Islet of Langerhans (tissue), 1 donor: ENCODE measurements around the gene HOXC13.

Source experiments
- FAIRE-seq: peaks from one replicate; lab custom pipeline; 2011; peaks lifted over from hg19 to GRCh38; lab: Jason Lieb, UNC

Gene HOXC13

DNA sequence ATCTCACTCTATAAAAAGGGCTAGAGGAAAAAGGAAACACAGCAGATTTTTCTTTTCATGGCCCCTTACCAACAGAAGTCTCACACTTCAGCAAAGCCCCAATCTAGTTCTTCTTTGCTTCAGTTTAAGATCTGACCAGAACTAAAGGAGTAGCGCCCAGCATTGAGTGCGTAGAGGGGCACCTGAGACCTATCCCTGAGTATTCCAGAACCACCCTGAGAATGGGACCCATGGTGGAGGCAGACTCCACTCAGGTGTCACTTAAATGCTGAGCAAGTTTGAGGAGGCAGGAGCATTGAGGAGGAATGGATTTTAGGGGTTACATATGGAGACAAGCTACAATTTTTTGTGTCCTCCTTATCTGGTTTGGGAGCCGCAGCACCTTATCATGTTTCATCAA lies 32.5 kb downstream of the HOXC13 start:
- no peak for FAIRE-seq

DNA sequence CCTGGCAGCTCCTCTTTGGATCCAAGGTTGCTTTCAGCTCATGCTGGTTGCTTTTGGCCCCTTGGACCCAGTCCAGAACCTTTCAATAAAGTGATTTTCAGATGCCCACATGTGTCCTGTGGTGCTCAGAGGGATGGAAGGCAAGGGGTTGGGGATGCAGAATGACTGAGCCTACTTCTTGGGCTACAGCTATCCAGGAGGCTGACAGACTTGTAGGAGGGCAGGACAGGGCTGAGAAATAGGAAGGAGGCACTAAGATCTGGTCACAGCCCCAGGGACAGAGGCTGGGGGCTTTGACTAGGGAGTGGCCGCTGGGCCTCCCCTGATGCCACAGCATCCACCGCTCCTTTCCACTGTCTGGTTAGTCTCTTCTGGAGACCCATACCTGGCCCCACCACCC lies 33.1 kb downstream of the HOXC13 start:
- FAIRE-seq, result no peak

DNA sequence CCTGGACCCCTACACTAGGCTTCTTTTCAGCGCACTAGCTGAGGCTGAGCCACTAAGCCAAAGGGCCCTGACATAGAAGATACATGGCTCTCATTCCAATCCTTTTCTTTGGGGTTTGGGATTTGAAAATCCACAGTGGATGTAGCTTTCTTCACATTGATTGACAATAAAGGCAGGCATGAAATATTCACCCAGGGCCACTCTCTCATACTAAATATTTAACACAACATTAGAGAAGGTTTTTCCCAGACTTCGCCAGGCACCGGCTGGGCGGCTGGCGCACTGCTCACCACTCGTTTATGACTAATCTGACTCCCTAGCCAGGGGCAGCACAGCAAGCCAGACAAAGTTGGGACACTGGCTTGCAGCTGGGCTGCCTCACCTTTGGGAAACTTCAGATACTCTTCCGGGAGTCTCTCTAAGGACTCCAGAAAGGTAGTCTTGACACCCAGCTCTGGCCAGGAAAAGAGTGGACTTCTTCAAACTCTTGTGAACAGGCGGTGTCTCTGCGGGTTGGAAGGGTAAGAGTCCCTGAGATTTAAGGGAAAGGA lies 33.6 kb downstream of the HOXC13 start:
- no peak for FAIRE-seq

DNA sequence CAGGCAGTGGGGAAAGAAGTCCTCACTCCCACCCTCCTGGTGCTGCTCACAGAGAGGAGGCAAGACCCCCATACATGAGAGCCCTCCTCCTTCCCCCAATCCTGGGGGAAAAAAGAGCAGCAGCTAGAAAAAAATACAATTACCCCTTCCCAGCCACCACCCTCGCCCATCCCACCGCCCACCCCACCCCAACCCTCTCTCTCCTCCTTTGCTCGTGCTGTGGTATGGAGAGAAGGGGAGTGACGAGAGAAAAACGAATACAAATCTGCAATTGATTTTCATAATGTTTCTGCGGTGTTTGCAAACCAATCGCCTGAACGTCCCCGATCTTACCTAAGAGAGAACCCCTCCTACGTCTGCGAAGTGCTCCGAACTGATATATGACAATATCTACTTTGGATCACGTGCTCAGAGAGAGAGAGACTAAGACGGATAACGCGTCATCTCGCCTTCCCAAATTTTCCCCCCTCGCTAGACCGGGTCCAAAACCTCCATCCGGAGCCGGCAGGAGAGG lies 34.1 kb downstream of the HOXC13 start, which contains the start of gene HOXC11:
Gene HOXC11, plus strand, starts transcription at position 405 of the 514 bp plus-strand sequence. CDS start 116 bp downstream, outside the sequence.
- FAIRE-seq, result no peak

DNA sequence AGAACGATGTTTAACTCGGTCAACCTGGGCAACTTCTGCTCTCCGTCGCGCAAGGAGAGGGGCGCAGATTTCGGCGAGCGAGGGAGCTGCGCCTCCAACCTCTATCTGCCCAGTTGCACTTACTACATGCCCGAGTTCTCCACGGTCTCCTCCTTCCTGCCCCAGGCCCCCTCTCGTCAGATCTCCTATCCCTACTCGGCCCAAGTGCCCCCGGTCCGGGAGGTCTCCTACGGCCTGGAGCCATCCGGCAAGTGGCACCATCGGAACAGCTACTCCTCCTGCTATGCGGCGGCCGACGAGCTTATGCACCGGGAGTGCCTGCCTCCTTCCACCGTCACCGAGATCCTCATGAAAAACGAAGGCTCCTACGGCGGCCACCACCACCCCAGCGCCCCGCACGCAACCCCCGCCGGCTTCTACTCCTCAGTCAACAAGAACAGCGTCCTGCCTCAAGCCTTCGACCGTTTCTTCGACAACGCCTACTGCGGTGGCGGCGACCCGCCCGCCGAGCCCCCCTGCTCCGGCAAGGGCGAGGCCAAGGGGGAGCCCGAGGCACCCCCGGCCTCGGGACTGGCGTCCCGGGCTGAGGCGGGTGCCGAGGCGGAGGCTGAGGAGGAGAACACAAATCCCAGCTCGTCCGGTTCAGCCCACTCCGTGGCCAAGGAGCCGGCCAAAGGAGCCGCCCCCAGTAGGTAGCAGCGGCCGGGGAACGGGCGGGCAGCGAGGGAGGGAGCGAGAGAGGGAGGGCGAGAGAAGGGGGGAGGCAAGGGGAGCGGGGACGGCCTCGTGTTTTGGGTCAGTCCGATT lies 34.8 kb downstream of the HOXC13 start:
- FAIRE-seq, result no peak

DNA sequence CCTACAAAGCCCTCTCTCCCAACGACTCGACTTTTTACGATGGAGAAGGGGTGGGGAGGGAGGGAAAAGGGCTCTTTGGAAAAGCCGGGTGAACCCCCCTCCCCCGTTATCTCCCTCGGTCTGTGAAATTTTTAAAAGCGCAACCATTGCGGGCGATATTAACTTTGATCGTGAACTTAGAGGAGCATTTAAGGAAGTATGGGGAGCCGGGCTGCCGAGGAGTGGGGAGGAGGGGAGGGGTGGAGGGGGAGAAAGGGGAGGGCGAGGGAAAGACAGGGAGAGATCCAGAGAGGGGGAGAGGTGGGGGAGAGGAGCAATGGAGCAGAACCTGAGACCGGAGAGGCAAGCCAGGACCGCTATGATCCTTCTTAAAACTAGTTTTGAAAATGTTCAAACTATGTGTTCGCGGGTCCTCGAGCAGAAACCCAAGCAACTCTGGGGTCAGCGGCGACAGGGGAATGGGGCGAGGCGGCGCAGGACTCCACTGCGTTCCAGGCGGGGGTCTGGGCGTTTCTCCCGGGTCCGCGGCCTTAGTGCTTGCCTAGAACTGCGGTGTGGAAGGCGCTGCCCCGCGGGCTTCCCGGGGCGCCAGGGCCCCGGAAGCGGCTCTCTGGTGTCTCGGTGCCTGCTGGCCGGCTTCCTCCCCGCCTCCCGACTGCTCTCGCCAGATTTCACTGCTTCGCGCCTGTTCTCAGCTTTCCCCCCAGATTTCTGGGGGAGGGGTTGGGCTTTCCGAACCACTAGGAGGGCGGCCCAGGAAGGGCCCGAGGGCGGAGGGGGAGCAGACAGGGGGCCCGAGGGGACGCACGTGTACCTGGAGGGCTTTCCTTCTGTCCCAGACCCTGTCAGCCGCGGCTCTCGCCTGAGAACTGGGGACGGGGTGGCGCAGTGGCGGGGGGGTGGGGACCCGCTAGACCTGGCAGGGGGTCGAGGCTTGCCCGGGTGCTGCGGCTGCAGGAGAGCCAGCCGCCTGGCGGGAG lies 35.7 kb downstream of the HOXC13 start, which contains the start of gene HOTAIR:
Gene HOTAIR, minus strand, starts transcription at position 871 of the 980 bp plus-strand sequence.
- FAIRE-seq, result no peak

DNA sequence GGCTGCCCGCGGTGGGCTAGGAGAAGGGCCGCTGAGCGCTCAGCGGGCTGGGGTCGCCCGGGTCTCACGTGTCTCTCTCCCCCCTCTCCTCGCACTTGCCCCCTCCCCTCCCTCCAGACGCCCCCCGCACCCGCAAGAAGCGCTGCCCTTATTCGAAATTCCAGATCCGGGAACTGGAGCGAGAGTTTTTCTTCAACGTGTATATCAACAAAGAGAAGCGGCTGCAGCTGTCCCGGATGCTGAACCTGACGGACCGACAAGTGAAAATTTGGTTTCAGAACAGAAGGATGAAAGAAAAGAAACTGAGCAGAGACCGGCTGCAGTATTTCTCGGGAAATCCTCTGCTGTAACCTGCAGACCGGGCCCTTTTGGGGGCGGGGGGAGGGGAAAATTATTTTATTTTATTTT lies 36.4 kb downstream of the HOXC13 start:
- FAIRE-seq, result no peak

DNA sequence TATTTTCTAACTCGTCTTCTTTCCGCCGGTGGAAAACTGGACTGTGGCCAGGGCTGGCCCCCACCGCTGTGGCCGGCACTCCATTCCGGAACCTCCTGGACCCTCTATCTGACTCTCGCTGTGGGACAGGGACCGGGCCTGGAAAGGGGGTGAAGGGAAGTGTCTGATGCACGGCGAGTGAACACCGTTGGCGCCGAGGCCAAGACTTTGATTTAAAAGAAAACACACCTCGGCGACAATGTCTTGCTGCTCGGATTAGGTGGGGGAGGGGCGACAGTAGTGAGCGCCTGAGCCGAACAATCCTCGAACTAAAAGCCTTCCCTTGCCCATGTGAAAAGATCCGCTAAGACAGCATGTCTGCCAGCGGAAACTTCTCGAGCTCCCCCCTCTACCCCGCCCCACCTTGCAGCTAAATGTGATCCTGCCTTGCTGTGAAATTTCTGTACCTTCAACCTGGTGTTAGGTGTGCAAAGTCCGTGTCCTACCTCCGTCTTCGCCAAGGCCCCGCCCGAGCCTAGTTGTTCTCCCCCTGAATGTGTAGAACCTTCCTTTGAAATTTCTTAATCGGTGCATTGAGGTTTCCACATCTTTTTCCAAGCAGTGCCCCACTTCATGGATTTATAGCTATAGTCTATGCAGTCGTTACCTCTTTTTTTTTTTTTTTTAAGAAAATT lies 37.0 kb downstream of the HOXC13 start:
- no peak for FAIRE-seq

DNA sequence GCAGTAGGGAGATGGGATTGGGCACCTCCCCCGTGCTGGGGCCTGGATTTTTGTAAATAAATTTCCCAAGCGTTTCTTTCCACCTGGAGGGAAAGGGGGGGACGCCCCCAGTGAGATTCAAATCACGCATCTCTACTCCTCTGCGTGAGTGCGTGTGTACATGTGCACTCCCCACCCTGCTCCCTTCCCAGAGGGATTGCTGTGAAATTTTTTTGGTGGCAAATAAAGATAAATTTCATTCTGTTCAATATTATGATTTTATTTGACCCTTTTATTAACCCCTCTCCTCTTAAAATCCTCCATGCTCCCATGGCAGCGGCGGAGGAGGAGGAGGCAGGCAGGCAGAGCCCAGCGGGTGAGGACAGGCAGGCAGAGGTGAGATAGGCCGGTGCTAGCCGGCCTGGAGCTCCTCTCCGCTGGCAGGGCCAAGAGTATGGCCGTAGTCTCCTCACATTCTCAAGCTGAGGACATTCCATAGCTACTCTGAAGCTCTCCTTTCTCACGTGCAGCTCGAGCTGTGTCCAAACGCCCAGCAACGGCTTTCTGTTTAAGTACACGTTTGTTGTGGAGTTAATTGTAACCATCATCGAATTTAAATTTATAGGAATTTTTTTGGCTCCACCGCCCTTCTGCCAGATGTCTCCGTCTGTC lies 37.7 kb downstream of the HOXC13 start:
- no peak for FAIRE-seq

DNA sequence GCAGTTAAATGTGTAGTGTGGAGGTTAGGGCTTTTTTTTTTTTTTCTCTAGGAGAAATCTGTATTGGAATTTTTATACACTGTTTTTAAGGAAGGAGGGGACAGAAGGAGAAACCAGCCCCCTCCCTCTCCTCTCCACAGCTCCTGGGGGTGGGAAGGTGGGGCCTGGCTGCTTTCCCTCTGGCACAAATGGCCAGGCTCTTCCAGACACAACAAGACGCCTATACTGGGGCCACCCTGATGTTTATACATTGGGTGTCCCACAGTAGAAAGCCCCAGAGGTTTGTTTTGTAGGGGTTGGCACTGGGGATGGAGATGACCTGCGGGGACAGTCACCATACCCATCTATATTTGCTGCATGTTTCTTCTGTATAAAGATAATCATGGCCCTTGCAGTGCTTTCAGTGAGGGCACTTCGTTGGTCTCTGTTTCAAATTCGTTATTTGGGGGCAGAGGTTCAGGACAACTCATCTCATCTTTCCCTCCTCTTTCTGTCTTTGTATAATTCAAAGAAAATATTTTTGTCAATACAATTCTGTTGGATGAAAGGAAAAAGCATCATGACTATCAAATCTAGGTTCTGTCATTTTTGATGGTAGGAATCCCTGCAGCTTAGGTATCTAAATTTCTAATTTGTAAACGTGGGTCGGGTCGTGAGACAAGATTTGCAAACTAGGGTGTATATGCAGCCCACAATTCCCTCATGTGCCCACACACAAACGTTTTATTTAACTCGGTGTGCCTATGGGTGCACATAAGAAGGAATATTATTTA lies 38.4 kb downstream of the HOXC13 start:
- no peak for FAIRE-seq

DNA sequence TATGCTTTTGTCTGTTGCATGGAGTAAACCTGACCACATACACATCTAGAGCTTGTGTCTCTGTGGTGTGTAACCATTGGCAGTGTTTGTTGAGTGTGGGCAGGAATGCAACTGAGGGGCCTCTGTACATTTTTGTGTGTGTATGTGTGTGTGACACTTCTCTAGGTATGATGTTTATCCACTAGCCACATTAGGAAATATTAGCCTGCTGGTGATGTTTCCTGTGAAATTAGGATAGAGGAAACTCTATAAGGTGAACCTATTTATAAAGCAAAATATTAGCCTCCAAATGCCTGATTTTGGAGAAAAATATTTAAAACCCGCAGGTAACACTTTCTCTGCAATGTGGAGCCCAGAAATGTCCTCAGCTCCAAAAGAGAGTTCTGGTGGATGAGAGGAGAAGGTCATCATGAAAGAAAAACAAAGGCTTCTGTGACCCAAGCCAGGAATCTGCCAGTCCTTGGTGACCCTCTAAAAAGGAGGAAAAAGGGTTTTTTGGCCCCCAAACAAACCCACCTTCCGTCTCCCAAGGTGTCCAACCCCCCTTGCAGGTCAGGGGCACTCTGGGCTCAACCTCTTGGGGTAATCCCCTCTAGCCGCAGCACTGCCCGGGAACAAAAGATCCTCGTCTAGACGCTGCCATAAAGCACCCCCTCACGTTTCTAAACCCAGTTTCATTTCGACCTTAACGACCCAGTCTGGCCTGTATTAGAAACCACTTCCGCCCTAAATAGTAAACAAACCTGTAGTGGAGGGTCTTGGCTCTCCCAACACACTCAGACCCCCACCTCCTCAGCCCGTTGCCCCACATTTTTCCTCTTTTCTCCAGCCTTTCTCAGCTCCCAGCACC lies 39.2 kb downstream of the HOXC13 start:
- FAIRE-seq, result no peak

DNA sequence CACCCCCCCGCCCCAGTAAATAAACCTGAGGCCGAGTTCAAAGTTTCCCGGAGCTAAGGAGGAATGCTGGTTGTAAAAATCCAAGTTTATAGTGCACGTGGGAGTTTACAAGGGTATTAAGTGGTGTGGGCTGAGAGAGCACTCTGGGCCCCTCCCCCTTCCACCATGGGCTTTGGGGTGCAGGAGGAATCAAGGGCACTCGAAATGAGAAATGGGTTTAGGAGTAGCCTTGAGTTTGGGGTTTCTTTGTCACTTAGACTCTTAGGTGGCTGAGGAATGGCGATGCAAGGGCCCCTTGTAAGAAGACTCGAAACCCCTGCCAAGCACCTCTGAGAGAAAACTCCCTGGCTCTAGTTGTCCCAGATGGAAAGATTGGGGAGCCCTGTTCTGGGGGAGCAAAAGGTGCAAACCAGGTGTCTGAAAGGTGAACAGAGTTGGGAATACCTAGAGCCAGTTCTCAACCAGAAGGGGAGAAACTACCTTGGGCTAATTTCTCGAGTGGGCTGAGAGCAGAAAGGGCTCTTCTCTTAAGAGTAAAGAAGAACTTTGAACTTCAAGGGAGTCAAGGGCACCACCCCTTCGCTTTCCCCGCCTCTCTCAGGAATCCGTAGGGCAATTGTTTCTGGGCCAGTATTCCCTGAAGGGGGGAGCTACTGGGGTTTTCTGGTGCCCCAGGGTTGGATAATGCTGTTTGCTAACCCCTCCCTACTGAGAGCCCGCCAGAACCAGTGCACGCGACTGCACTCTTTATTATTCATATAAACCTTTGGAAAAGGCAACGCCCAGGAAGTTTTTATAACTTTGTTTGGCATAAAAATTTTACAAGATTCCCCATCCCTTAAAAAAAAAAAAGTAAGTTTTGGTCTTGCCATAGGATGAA lies 40.1 kb downstream of the HOXC13 start:
- FAIRE-seq, result no peak

DNA sequence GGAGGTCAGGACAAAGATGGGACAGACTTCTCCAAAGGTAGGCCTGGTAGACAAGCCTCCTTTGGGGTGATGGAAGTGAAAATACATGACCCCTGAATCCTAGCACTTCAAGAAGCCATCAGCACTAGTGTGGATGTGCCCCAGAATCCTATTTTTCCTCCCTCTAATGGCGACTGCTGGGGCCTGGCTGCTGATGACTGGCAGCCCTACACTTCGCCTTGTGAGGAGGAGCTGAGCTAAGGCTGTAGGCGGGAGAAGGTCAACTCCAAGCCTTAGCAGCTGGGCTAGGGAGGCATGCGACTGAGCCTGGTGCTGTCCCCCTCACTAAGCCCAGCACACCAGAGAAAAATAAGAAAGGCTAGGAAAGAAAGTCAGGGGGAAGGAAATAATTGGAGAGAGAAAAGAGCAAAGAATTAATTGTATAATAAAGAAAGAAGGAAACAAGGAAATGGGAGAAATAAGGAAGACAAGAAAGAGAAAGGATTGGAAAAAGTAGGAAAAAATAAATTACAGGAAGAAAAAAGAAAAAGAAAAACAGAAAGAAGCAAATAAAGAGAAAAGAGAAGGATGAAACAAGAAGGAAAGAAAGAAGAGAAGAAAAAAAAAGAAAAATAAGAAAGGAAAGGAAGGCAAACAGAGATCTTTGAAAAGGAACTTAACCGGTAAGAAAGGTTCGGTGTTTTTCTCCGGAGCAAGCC lies 41.6 kb downstream of the HOXC13 start:
- no peak for FAIRE-seq

DNA sequence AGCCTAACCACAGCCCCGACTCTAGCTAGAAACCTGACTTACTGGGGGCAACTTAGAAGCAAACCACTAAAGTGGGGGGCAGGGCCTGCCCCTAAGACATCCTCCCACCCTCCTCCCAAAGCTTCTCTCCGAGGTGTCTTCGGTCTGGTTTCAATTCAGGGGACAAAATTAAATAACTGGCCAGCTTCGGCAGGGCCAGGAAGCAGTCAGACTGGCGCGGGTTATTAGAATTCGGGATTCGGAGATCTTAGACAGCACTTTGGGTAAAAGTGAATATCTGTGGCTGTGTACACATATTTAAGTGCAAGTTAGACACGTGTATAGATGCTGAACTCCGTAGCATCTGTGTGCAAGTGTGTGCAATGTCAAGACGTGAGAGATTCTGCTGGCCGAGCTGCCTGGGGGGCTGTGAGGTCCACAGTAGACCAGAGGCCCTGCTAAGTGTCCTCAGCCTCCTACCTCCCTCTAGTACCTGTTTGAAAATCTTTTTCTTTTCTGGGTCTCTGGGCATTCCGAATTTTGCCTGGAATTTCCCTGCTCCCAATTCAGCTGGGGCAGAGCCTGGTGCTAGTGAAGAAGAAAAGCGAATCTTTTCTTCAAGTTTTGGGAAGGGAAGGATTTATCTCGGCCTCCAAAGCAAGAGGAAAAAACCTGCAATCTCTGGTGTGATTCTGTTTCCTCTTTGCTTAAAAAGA lies 42.3 kb downstream of the HOXC13 start:
- FAIRE-seq, result no peak

DNA sequence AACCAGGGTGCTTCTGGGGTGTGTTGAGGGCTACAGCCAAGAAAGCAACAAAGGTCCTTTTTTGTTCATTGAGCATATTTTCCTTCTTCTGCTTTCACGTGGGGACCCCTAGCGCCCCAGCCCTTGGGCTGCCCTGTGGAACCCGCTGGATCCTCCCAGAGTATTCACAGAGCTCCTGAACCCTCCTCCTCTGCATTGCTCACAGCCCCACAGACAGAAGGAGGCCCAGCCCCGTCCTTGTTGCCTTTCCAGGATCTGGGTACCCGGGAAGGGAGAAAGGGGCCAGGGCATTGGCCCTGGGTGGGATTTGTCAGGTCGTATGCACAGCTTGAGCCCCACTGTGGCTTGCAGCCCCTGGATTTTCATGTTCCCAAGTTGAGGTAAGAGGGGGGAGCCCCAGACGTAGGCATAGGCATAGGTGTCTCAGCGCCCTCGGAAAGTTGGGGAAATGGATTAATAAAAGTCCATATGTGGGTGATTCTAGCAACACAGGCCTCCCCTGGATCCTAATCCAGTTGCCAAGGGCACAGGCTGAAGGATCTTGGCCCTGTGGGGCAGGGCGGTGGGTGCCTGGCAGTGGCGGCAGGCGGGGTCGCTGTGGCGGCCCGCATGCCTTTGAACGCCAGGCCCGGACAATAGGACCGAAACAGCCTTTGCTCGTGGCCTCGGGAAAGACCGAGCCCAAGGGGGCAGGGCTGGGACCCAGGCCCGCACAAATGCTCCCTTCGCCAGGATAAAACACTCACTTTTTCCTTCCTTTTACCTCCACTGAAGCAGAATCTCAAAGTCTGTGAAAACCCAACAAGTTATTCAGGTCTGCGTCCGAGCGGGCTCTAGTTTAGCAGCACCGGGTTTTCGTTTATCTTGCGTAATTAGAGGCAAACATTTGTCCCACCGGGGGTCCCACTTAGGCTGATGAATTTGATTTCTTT lies 43.3 kb downstream of the HOXC13 start:
- FAIRE-seq, result no peak
